ENCODE measurements around the gene ASB3.

- TF ChIP-seq CTCF (IDR thresholded peaks at IDR 0.05) (no peak), POLR2A (IDR thresholded peaks at IDR 0.05) (no peak)
These were observed 95.9 kb downstream of the ASB3 start for GRCh38 chr2:53690876-53691275.
